OCI-LY3 (cell line): ENCODE measurements around the gene SLC16A7.

ENCODE experiments used
- EZH2phosphoT487 ChIP-seq: fragments of 200-600 bp; shearing (Covaris generic); IDR thresholded peaks from 2 replicates; pipeline ENCODE4 v1.6.1; 2018; ENCODE audit warnings: antibody characterized with exemption, mixed run types, low read depth
- TF ChIP-seq, protein P1 (sequence below): fragments of 200-600, 300-600 bp; sonication (generic); IDR thresholded peaks from 2 replicates; pipeline ENCODE4 v1.5.1; 2014; ENCODE audit warnings: antibody characterized with exemption, low read length, low read depth

DNA sequence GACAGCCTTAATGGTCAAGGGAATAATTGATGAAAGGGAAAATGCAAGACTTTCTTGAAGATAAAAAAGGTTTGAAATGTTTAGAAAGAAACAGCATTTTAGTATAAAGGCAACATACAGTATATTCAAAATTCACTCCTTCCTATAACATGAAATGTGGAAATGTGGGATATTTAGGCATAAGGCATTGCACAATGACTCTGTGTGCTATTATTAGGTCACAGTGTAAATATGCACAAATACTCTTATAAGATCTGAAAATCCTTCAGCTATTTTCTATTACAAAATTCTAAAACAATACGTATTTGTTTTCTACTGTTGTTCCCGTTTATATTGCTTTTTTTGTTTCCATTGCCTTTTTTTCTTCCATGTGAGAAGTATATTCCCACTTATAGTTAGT lies 127.7 kb downstream of the SLC16A7 start:
- TF ChIP-seq, protein P1, sequence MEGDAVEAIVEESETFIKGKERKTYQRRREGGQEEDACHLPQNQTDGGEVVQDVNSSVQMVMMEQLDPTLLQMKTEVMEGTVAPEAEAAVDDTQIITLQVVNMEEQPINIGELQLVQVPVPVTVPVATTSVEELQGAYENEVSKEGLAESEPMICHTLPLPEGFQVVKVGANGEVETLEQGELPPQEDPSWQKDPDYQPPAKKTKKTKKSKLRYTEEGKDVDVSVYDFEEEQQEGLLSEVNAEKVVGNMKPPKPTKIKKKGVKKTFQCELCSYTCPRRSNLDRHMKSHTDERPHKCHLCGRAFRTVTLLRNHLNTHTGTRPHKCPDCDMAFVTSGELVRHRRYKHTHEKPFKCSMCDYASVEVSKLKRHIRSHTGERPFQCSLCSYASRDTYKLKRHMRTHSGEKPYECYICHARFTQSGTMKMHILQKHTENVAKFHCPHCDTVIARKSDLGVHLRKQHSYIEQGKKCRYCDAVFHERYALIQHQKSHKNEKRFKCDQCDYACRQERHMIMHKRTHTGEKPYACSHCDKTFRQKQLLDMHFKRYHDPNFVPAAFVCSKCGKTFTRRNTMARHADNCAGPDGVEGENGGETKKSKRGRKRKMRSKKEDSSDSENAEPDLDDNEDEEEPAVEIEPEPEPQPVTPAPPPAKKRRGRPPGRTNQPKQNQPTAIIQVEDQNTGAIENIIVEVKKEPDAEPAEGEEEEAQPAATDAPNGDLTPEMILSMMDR = no peak
- TF ChIP-seq EZH2phosphoT487 = no peak
